GM23338 (cell line): ENCODE data around the gene CYS1. TPM values are rescaled to one million over a fixed set of nuclear protein-coding genes. Genes with fewer than 3 reads are reported as not detected.

ENCODE experiments used
- ATAC-seq: fragments of 200-7000 bp; cut with Tn5 transposase; 3 replicates; pipeline ENCODE4 v1.9.1; 2020
- DNase-seq: peaks from one replicate; pipeline ENCODE4 v3.0.0-alpha.2; 2015; ENCODE audit warnings: low spot score
- H2AFZ ChIP-seq: fragments of 200-600 bp; sonication (generic); 2 replicates; pipeline ENCODE4 v1.8.0; 2016; ENCODE audit warnings: antibody characterized with exemption, mild to moderate bottlenecking, moderate library complexity
- H3F3A ChIP-seq: fragments of 200-600 bp; sonication (generic); replicated peaks from 2 replicates; pipeline ENCODE4 v1.8.0; 2017; ENCODE audit warnings: antibody characterized with exemption, mixed run types, low read depth
- H3K27ac ChIP-seq: fragments of 200-600 bp; sonication (generic); 2 replicates; pipeline ENCODE4 v1.6.1; 2016; ENCODE audit warnings: low read depth
- H3K27me3 ChIP-seq: fragments of 200-600 bp; sonication (generic); 2 replicates; pipeline ENCODE4 v1.8.0; 2016; ENCODE audit warnings: mild to moderate bottlenecking, mixed run types, moderate library complexity; ENCODE audit not compliant: insufficient read depth
- H3K36me3 ChIP-seq: fragments of 200-600 bp; sonication (generic); 2 replicates; pipeline ENCODE4 v1.8.0; 2016; ENCODE audit warnings: mild to moderate bottlenecking; ENCODE audit not compliant: insufficient read depth
- H3K4me1 ChIP-seq: fragments of 200-600 bp; sonication (generic); 2 replicates; pipeline ENCODE4 v1.8.0; 2016; ENCODE audit warnings: mild to moderate bottlenecking, moderate library complexity; ENCODE audit not compliant: insufficient read depth
- H3K4me2 ChIP-seq: fragments of 200-600 bp; sonication (generic); 2 replicates; pipeline ENCODE4 v1.7.1; 2017; ENCODE audit warnings: mixed run types
- H3K4me3 ChIP-seq: fragments of 200-600 bp; sonication (generic); 2 replicates; pipeline ENCODE4 v1.6.1; 2016; ENCODE audit warnings: mixed run types
- H3K79me2 ChIP-seq: fragments of 200-600 bp; sonication (generic); replicated peaks from 2 replicates; pipeline ENCODE4 v1.8.0; 2017; ENCODE audit warnings: mild to moderate bottlenecking; ENCODE audit not compliant: insufficient read depth
- H3K9me2 ChIP-seq: fragments of 200-600 bp; sonication (generic); 2 replicates; pipeline ENCODE4 v1.8.0; 2017; ENCODE audit not compliant: insufficient read depth
- H4K20me1 ChIP-seq: fragments of 200-600 bp; sonication (generic); replicated peaks from 2 replicates; pipeline ENCODE4 v1.8.0; 2017; ENCODE audit warnings: mild to moderate bottlenecking; ENCODE audit not compliant: insufficient read depth
- H3K27ac Mint-ChIP-seq: 2 replicates; pipeline ENCODE4 v1.8.0; 2020; ENCODE audit warnings: inconsistent platforms, mild to moderate bottlenecking, moderate library complexity, mixed read lengths
- H3K27me3 Mint-ChIP-seq: 3 replicates; pipeline ENCODE4 v1.8.0; 2022; ENCODE audit warnings: low read depth, mild to moderate bottlenecking, moderate library complexity, mixed read lengths, inconsistent platforms; ENCODE audit not compliant: insufficient read depth, poor library complexity
- H3K36me3 Mint-ChIP-seq: 3 replicates; pipeline ENCODE4 v1.8.0; 2021; ENCODE audit warnings: low read depth, mild to moderate bottlenecking, inconsistent platforms, moderate library complexity, mixed read lengths
- H3K4me1 Mint-ChIP-seq: 3 replicates; pipeline ENCODE4 v1.8.0; 2020; ENCODE audit warnings: mild to moderate bottlenecking, inconsistent platforms, mixed read lengths
- H3K4me3 Mint-ChIP-seq: 3 replicates; pipeline ENCODE4 v1.8.0; 2021; ENCODE audit warnings: moderate library complexity, mild to moderate bottlenecking, inconsistent platforms, mixed read lengths
- H3K9me3 Mint-ChIP-seq: 3 replicates; pipeline ENCODE4 v1.8.0; 2020; ENCODE audit warnings: moderate library complexity, mild to moderate bottlenecking, inconsistent platforms, mixed read lengths
- CREB1 ChIP-seq: fragments of 250-450 bp; sonication (Bioruptor Pico); IDR thresholded peaks from 2 replicates; pipeline ENCODE4 v1.5.0; 2020; ENCODE audit warnings: low read depth, mild to moderate bottlenecking, moderate library complexity
- EZH2 ChIP-seq: fragments of 200-600 bp; sonication (generic); IDR thresholded peaks from one replicate; pipeline ENCODE4 v1.8.0; 2017; ENCODE audit warnings: antibody characterized with exemption, mild to moderate bottlenecking, low read depth; ENCODE audit not compliant: unreplicated experiment
- EZH2phosphoT487 ChIP-seq: fragments of 200-600 bp; sonication (generic); IDR thresholded peaks from one replicate; pipeline ENCODE4 v1.8.1; 2018; ENCODE audit warnings: antibody characterized with exemption; ENCODE audit not compliant: unreplicated experiment
- JUNB ChIP-seq: IDR thresholded peaks from one replicate; pipeline ENCODE4 v1.6.1; 2016; ENCODE audit warnings: antibody characterized with exemption; ENCODE audit not compliant: unreplicated experiment
- NANOG ChIP-seq: IDR thresholded peaks from 2 replicates; pipeline ENCODE4 v1.6.1; 2016; ENCODE audit warnings: antibody characterized with exemption, borderline replicate concordance
- POLR2AphosphoS5 ChIP-seq: IDR thresholded peaks from 2 replicates; pipeline ENCODE4 v1.6.1; 2016; ENCODE audit warnings: antibody characterized with exemption, low read depth
- STAT1 ChIP-seq: IDR thresholded peaks from one replicate; pipeline ENCODE4 v1.6.1; 2016; ENCODE audit warnings: antibody characterized with exemption; ENCODE audit not compliant: unreplicated experiment
- ZNF114 ChIP-seq: fragments of 250-450 bp; sonication (Bioruptor Pico); IDR thresholded peaks from 2 replicates; pipeline ENCODE4 v1.5.0; 2020; ENCODE audit warnings: mild to moderate bottlenecking, moderate library complexity
- ZNF331 ChIP-seq: fragments of 250-450 bp; sonication (Bioruptor Pico); IDR thresholded peaks from 2 replicates; pipeline ENCODE4 v1.5.0; 2020; ENCODE audit warnings: low read depth, mild to moderate bottlenecking, moderate library complexity
- ZNF462 ChIP-seq: fragments of 250-450 bp; sonication (Bioruptor Pico); IDR thresholded peaks from 2 replicates; pipeline ENCODE4 v1.5.0; 2020; ENCODE audit warnings: mild to moderate bottlenecking, moderate library complexity
- polyA plus RNA-seq: library from polyadenylated mRNA; unstranded; fragments of >200 nt; fragmentation: Nextera tagmentation; extraction: Ambion mirVana; gene quantifications from 2 replicates; pipeline ENCODE4 v1.2.1, GENCODE V29; 2016
- total RNA-seq: library from RNA; depleted of rRNA; stranded (reverse); fragments of >200 nt; shearing (Covaris generic); gene quantifications from 2 replicates; pipeline ENCODE4 v1.2.3, GENCODE V29; 2014
- TF ChIP-seq, protein P1 (sequence below): IDR thresholded peaks from 2 replicates; pipeline ENCODE4 v1.6.1; 2016; ENCODE audit warnings: antibody characterized with exemption
- TF ChIP-seq, protein P2 (sequence below), 2 experiments: fragments of 200-600 bp in 1 of 2; sonication (generic) in 1 of 2; conservative IDR thresholded peaks; 2 replicates each; pipeline versions ENCODE4 v1.5.1 to v1.6.1; 2016 to 2017; ENCODE audit warnings: antibody characterized with exemption in 2 of 2, low read depth in 2 of 2, mild to moderate bottlenecking in 2 of 2, moderate library complexity in 1 of 2
- TF ChIP-seq, protein P3 (sequence below): IDR thresholded peaks from one replicate; pipeline ENCODE4 v1.6.1; 2018; ENCODE audit warnings: antibody characterized with exemption; ENCODE audit not compliant: unreplicated experiment

The CYS1 gene
- total and polyA plus RNA-seq, 2 experiments from 2014 or later: 0.31 to 0.32 TPM

GRCh38 chr2:10012963-10013461, 67.2 kb downstream of the CYS1 start:
- Mint-ChIP-seq H3K9me3 (no peaks in the 10 kb centered on the region), H3K36me3 (no peaks in the 10 kb centered on the region; the same call in 2 of the 3 replicates), H3K27me3 (peaks cover 6% of the 10 kb centered on the region), H3K4me3 (no peak overlapping the region), H3K4me1 (peaks cover under 1% of the 10 kb centered on the region; the same call in 1 of the 3 replicates), H3K27ac (no peak overlapping the region)
- TF ChIP-seq CREB1 (CRISPR knock-in tag) (no peak), STAT1 (no peak), ZNF114 (CRISPR knock-in tag) (no peak), EZH2phosphoT487 (no peak), NANOG (no peak), ZNF331 (CRISPR knock-in tag) (no peak), ZNF462 (CRISPR knock-in tag) (no peak), POLR2AphosphoS5 (no peak), EZH2 (no peak), JUNB (no peak)
- TF ChIP-seq, protein P1, sequence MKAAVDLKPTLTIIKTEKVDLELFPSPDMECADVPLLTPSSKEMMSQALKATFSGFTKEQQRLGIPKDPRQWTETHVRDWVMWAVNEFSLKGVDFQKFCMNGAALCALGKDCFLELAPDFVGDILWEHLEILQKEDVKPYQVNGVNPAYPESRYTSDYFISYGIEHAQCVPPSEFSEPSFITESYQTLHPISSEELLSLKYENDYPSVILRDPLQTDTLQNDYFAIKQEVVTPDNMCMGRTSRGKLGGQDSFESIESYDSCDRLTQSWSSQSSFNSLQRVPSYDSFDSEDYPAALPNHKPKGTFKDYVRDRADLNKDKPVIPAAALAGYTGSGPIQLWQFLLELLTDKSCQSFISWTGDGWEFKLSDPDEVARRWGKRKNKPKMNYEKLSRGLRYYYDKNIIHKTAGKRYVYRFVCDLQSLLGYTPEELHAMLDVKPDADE: no peak
- TF ChIP-seq, protein P2, sequence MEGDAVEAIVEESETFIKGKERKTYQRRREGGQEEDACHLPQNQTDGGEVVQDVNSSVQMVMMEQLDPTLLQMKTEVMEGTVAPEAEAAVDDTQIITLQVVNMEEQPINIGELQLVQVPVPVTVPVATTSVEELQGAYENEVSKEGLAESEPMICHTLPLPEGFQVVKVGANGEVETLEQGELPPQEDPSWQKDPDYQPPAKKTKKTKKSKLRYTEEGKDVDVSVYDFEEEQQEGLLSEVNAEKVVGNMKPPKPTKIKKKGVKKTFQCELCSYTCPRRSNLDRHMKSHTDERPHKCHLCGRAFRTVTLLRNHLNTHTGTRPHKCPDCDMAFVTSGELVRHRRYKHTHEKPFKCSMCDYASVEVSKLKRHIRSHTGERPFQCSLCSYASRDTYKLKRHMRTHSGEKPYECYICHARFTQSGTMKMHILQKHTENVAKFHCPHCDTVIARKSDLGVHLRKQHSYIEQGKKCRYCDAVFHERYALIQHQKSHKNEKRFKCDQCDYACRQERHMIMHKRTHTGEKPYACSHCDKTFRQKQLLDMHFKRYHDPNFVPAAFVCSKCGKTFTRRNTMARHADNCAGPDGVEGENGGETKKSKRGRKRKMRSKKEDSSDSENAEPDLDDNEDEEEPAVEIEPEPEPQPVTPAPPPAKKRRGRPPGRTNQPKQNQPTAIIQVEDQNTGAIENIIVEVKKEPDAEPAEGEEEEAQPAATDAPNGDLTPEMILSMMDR (conservative IDR thresholded peaks at IDR 0.05; ENCODE audit: low read depth in 2 of 2): no peak
- TF ChIP-seq, protein P3, sequence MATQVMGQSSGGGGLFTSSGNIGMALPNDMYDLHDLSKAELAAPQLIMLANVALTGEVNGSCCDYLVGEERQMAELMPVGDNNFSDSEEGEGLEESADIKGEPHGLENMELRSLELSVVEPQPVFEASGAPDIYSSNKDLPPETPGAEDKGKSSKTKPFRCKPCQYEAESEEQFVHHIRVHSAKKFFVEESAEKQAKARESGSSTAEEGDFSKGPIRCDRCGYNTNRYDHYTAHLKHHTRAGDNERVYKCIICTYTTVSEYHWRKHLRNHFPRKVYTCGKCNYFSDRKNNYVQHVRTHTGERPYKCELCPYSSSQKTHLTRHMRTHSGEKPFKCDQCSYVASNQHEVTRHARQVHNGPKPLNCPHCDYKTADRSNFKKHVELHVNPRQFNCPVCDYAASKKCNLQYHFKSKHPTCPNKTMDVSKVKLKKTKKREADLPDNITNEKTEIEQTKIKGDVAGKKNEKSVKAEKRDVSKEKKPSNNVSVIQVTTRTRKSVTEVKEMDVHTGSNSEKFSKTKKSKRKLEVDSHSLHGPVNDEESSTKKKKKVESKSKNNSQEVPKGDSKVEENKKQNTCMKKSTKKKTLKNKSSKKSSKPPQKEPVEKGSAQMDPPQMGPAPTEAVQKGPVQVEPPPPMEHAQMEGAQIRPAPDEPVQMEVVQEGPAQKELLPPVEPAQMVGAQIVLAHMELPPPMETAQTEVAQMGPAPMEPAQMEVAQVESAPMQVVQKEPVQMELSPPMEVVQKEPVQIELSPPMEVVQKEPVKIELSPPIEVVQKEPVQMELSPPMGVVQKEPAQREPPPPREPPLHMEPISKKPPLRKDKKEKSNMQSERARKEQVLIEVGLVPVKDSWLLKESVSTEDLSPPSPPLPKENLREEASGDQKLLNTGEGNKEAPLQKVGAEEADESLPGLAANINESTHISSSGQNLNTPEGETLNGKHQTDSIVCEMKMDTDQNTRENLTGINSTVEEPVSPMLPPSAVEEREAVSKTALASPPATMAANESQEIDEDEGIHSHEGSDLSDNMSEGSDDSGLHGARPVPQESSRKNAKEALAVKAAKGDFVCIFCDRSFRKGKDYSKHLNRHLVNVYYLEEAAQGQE: no peak
- Histone ChIP-seq H2AFZ (no peak overlapping the region), H3K4me3 (no peak overlapping the region), H3K79me2 (no peaks in the 10 kb centered on the region), H3K27me3 (no peaks in the 10 kb centered on the region), H4K20me1 (no peaks in the 10 kb centered on the region), H3K36me3 (no peaks in the 10 kb centered on the region), H3K9me2 (no peaks in the 10 kb centered on the region), H3K27ac (no peak overlapping the region), H3K4me2 (no peak overlapping the region), H3F3A (no peaks in the 10 kb centered on the region), H3K4me1 (no peaks in the 10 kb centered on the region)
- ATAC-seq (no peak), DNase-seq (no peak)
